Measurements from ENCODE around the gene NKRF. TPM values are rescaled to one million over a fixed set of nuclear protein-coding genes. Genes with fewer than 3 reads are reported as not detected.

The NKRF gene
- total RNA-seq, 1 donor from 2014 or later, result 8.0 TPM

DNA sequence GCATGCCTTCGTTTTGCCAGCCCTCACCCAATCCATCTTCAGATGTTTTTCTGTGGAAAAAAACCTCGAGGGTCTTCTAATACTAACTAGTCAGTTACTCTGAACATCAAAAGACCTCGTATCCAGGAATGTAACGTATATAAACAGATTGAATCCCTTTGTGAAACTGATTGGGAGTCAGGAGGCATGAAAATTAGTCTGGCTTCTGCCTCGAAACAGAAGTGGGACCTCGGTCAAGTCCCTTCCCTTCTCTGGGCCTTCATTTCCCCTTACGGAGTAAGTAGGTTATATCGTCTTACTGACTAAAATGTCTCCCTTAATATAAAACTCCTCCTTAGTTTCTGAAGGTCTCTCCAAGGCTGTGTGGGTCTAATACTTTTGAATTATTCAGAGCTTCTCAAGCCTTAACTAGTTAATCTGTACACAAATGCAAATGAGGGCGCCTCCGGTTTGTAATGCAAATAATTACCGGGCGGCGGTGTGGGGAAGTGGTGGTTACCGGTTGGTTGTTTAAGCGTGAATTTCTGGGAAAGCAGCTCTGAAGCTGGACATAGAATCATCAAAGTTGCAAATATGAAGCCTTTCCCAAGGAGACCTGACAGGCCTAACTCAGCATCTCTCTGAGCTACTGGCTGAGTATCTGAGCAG lies 11.4 kb upstream of the NKRF start:
- no peak for DNase-seq (ENCODE audit: low spot score)

GRCh38 chrX:119614776-119615175 lies 8.6 kb upstream of the NKRF start:
- no peak for DNase-seq (ENCODE audit: low spot score)

GRCh38 chrX:119607018-119607389 lies 780 bp upstream of the NKRF start:
- DNase-seq (ENCODE audit: low spot score), result no peak

DNA sequence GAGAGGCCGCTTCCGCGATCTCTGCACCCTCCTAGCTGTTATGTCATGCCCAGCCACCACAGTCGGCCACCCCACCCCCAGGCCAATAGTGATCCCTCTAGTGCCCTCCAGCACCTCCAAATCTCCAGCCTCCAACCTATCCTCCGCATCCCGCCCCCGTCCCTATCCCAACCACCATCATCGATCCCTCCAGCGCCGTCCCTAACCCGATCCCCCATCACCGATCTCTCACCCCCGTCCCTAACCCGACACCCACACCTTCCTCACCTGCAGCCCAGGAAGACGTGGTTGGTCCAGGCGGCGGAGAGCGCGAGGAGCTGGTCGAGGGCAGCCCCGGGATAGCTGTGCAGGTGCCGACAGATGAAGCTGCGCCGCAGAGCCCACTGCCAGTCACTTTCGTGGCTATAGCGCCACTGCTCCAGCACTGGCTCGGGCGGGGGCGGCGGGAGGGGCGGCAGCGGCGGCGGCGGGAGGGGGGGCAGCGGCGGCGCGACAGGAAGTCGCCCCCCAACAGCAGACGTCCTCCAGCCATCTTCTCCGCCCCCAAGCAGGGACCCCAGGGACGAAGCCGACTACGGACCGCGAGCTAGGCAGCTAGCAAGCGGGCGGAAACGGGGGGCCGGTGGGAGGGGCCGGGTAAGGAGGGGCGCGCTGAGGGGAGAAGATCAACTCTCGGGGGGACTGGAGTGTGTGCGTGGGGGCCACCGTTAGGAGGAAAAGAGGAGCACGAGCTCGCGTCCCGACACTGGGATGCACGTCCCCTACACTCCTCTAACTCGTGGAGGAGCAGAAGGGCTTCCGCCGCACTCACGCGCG lies 552 bp downstream of the NKRF start:
- DNase-seq (ENCODE audit: low spot score), result no peak

- no peak for DNase-seq (ENCODE audit: low spot score)
Measured at GRCh38 chrX:119604766-119605463, 1.3 kb downstream of the NKRF start.

GRCh38 chrX:119602701-119603255 lies 3.4 kb downstream of the NKRF start:
- DNase-seq (ENCODE audit: low spot score), result no peak

DNA sequence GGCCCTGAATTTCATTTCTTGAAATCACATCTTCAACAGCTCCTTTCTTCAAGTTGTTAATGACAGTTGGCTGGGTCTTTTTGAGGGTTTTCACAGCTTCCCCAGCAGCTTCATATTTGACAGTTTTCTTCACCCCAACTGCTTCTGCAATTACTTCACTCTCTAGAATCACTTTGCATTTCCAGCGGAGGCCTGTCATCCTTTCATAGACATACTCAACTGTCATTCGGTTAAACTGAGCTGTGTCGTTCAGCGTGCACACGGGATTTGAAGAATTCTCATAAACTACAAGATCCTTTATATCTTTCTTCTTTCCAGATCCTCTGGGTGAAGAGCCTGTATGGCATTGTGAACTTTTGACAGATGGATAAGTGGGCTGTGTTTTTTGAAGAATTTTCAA lies 16.4 kb downstream of the NKRF start:
- DNase-seq (ENCODE audit: low spot score), result no peak

- DNase-seq (ENCODE audit: low spot score), result no peak
Measured at GRCh38 chrX:119583431-119584059, 22.7 kb downstream of the NKRF start.

DNA sequence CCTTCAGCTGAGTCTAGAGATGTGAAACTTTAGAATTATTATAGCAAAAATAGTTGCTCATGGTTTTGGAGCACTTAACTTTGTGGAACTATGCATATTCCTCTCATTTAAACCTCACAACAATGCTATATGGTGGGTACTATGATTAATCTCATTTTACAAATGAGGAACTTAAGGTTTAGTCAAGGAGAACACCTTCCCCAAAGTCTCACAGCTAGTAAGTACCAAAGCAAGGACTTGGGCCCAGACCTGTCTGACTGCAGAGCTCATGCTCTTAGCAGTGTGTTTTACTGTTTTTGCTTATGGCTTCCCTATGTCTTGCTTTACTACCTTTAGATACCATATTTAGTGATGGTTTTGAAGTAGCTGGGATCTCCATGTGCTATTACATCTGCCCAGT lies 26.8 kb downstream of the NKRF start:
- DNase-seq (ENCODE audit: low spot score), result no peak

DNA sequence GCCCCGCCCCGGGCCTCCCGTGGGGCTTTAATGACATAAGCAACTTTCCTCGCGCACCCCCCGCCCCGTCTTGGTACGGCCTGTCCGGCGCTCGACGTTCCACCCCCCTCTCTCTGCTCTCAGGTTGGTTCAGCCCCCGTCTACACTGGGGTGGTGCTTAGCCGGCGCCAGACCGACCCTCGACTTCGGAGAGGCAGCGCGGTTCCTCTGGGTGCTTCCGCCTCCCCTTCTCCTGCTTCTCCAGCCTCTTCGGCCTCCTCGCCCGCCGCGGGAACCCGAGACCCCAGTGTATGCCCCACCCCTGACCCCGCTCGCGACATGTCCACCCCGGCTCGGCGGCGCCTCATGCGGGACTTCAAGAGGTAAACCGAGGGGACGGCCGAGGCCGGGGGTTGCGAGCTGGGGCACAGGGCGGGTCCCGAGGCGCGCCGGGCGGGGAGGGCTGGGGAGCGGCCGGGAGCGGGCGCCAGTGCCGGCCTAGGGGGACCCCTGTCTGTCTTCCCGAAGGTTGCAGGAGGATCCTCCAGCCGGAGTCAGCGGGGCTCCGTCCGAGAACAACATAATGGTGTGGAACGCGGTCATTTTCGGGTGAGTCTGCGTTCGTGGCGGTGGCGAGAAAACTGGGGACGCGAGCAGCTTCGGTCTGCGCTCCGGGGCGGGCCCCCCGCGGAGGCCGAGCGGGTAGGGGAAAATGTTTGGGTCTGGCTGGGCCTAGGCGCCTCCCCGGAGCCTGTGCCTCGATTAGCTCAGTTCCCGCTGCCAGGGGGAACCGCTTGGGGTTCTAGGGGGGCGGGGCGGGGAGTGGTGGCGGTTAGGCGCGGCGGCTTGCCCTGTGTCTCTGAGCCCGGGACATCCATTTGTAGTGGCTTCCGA lies 31.6 kb downstream of the NKRF start, which contains the start of gene UBE2A:
Gene UBE2A, plus strand, starts transcription at position 170 of the 873 bp plus-strand sequence. Its CDS starts 149 bp downstream, at position 319.
- DNase-seq (ENCODE audit: low spot score), result peak; percentile 95

DNA sequence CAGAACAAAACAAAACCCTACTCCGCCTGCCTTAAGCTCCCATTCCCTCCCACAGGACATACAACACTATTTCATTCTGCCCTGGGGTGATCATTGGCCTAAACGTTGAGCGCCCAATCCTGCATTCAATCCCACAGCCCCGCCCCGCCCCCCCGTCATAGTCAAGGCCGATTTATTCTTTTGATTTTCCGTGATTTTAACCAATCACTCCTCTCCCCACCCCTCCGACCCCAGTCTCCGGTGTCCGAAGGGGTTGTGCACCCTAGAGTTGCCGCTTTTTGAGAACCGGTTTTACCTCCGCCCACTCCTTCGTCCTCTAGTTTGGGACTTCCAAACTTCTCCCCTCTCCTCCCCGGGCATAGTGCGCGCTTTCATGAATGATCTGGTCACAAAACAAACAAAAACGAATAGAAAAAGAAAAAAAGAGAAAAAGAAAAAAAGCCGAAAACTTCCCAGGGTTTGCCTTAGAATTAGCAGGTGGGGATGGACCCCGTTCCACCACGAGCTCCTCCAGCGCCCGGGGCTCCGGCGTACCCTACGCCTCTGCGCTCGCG lies 32.3 kb downstream of the NKRF start:
- no peak for DNase-seq (ENCODE audit: low spot score)

- no peak for DNase-seq (ENCODE audit: low spot score)
Measured at GRCh38 chrX:119573222-119573621, 33.0 kb downstream of the NKRF start.

DNA sequence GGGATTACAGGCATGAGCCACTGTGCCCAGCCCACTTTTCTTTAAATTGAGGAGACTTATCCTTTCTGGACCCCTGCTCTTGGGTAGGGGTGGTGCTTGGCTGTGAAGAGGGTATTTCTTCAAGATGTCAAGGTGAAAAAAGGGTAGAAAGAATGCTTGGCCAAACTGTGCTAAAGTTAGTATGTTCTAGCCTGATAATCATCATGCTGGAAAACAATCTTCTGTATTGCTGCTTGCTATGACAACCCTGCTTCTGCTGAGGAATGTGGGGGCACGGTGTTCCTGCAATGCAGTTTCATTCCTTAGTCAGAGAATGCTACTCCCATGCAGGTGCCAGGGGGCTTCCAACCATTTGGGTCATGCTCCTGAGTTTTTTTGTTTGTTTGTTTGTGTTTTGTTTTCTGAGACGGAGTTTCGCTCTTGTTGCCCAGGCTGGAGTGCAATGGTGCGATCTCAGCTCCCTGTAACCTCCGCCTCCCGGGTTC lies 35.8 kb downstream of the NKRF start:
- DNase-seq (ENCODE audit: low spot score), result no peak

- DNase-seq (ENCODE audit: low spot score), result peak; percentile 93
Measured at GRCh38 chrX:119565107-119565663, 41.0 kb downstream of the NKRF start, which contains the start of gene STEEP1. STEEP1 (minus strand) TSS chrX:119565409; CDS start chrX:119565355, 54 bp downstream.

DNA sequence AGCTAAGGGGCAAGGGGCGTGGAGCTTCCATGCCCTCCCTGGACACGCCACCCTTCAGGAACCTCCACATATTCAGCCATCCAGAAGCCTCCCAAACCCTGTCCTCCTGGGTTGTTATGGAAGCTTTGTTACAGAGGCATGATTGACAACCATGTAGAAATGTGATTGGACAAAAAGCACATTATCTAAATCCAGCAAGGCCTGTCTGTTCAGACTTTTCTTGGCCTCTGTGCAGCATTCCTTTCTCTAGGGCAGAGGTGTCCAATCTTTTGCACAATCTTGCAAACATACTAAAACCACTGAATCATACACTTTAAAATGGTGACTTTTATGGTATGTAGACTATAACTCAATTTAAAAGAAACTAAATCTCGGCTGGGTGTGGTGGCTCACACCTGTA lies 53.7 kb downstream of the NKRF start:
- no peak for DNase-seq (ENCODE audit: low spot score)

GRCh38 chrX:119549327-119550016 lies 56.8 kb downstream of the NKRF start:
- DNase-seq (ENCODE audit: low spot score), result no peak

DNA sequence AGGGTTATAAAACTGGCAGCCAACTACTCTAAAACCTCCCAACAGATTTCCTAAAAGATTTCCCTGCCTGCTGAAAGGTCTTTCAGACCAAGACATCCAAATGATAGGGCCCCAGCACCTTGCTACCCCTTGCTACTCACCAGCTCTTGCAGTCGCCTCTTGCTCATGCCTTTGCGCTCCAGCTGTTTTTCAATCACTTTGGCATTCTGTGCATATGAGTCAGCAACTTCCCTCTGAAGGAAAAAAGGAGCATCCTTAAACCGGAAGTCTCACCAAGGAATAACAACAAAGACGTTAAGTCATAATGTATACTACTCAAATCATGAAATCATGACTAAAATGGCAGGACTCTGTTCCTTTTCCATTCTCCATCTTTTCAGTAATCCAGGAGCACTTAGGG lies 65.0 kb downstream of the NKRF start:
- DNase-seq (ENCODE audit: low spot score), result no peak

DNA sequence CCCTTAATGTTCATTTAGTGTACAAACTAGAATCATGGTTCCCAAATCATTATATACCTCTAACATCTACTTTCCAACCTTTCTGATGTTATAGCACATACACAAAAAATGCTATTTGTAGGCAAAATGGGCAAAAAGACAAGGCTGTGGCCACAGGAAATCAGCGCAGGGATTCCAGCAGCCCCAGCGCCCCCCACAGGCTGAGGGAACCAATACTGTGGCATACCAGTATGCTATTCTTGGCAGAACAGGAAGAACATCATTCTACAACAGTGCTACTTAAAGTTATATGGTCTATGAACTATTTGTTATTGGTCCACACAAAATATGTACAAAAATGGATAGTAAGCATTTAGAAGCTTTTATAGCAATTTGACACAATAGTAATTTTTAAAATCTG lies 66.4 kb downstream of the NKRF start:
- no peak for DNase-seq (ENCODE audit: low spot score)

Measured in mesenteric fat pad (tissue), 1 donor.